DOHH2 (cell line): ENCODE data around the gene FREM1.

Experiments used
- H3F3A ChIP-seq: fragments of 200-600 bp; sonication (generic), shearing (Covaris generic); 2 replicates; pipeline ENCODE4 v1.6.0; 2016; ENCODE audit warnings: antibody characterized with exemption, mild to moderate bottlenecking; ENCODE audit not compliant: control insufficient read depth, insufficient read depth
- H3K27ac ChIP-seq: fragments of 200-600 bp; sonication (generic); 2 replicates; pipeline ENCODE4 v1.5.1; 2014; ENCODE audit warnings: low read depth, mild to moderate bottlenecking, low read length, moderate library complexity
- H3K27me3 ChIP-seq: fragments of 200-600 bp; sonication (generic); 2 replicates; pipeline ENCODE4 v1.6.1; 2014; ENCODE audit warnings: mild to moderate bottlenecking, low read length, mixed read lengths; ENCODE audit not compliant: control insufficient read depth
- H3K36me3 ChIP-seq: fragments of 200-600 bp; sonication (generic); 2 replicates; pipeline ENCODE4 v1.6.1; 2014; ENCODE audit warnings: mild to moderate bottlenecking, low read length, moderate library complexity, mixed read lengths; ENCODE audit not compliant: control insufficient read depth
- H3K4me1 ChIP-seq: fragments of 200-600 bp; sonication (generic); 2 replicates; pipeline ENCODE4 v1.6.1; 2014; ENCODE audit warnings: mild to moderate bottlenecking, low read length, mixed read lengths; ENCODE audit not compliant: control insufficient read depth
- H3K4me2 ChIP-seq: fragments of 200-600 bp; sonication (generic); 2 replicates; pipeline ENCODE4 v1.6.0; 2014; ENCODE audit warnings: mild to moderate bottlenecking, low read length, moderate library complexity
- H3K4me3 ChIP-seq: fragments of 200-600 bp; sonication (generic); 2 replicates; pipeline ENCODE4 v1.5.1; 2014; ENCODE audit warnings: mild to moderate bottlenecking, low read length, mixed read lengths
- H3K79me2 ChIP-seq: fragments of 200-600 bp; sonication (generic); 2 replicates; pipeline ENCODE4 v1.6.1; 2014; ENCODE audit warnings: mild to moderate bottlenecking, low read length, mixed read lengths; ENCODE audit not compliant: control insufficient read depth
- H3K9me2 ChIP-seq: fragments of 200-600 bp; sonication (generic); replicated peaks from 2 replicates; pipeline ENCODE4 v1.6.1; 2014; ENCODE audit warnings: mild to moderate bottlenecking, low read length, mixed read lengths; ENCODE audit not compliant: control insufficient read depth
- H3K9me3 ChIP-seq: fragments of 200-600 bp; sonication (generic); 2 replicates; pipeline ENCODE4 v1.6.1; 2014; ENCODE audit warnings: antibody characterized with exemption, low read length, mixed read lengths; ENCODE audit not compliant: control insufficient read depth, insufficient read depth
- H4K20me1 ChIP-seq: fragments of 200-600 bp; sonication (generic); 2 replicates; pipeline ENCODE4 v1.6.0; 2014; ENCODE audit warnings: low read depth, mild to moderate bottlenecking, antibody characterized with exemption, low read length, moderate library complexity; ENCODE audit not compliant: control insufficient read depth, insufficient read depth
- CTCF ChIP-seq: fragments of 200-600 bp; sonication (generic); IDR thresholded peaks from one replicate; pipeline ENCODE4 v1.5.1; 2014; ENCODE audit warnings: antibody characterized with exemption, mild to moderate bottlenecking, low read depth, low read length; ENCODE audit not compliant: poor library complexity, severe bottlenecking
- EZH2phosphoT487 ChIP-seq: fragments of 200-600 bp; sonication (generic); IDR thresholded peaks from 2 replicates; pipeline ENCODE4 v1.6.1; 2017; ENCODE audit warnings: borderline replicate concordance, mild to moderate bottlenecking, antibody characterized with exemption, low read length, moderate library complexity, mixed read lengths

Gene FREM1

GRCh38 chr9:14868418-14868771 lies 41.8 kb downstream of the FREM1 start:
- Histone ChIP-seq H3K27ac (no peak overlapping the region), H3K79me2 (no peaks in the 10 kb centered on the region), H3F3A (no peaks in the 10 kb centered on the region), H3K9me3 (no peaks in the 10 kb centered on the region), H4K20me1 (no peaks in the 10 kb centered on the region), H3K4me2 (no peak overlapping the region), H3K9me2 (no peaks in the 10 kb centered on the region), H3K27me3 (no peaks in the 10 kb centered on the region), H3K4me1 (no peaks in the 10 kb centered on the region), H3K36me3 (no peaks in the 10 kb centered on the region), H3K4me3 (no peak overlapping the region)
- no peak for TF ChIP-seq CTCF
- TF ChIP-seq EZH2phosphoT487 = no peak

DNA sequence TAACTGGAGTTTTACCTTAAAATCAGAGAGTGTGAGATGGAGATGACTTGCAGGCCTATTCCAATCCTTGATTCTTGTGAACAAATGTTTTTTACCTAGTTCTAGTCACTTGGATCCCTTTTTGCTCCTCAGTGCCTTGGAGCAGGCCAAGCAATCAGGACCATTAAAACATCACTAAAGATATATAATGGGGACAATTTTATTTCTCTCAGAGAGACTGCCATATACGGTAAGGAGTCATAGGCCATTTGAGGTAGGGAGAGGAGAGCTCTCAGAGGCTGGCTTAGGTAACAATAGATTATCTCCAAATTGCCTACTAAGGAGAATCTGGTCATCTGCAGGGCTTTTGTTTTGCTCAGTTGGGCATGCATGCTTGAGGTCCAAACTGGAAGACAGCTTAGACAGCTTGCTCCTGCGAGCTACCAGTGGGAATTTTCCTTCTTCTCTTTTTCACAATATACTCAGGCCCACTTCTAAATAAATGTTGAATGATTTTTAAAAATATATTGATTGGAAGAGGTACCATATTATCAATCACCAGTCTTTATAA lies 44.0 kb downstream of the FREM1 start:
- H4K20me1 ChIP-seq = no peaks in the 10 kb centered on the region
- H3K9me3 ChIP-seq = no peaks in the 10 kb centered on the region
- H3K27ac ChIP-seq = no peak overlapping the region
- no peaks in the 10 kb centered on the region for H3K27me3 ChIP-seq
- H3K9me2 ChIP-seq = no peaks in the 10 kb centered on the region
- no peaks in the 10 kb centered on the region for H3K36me3 ChIP-seq
- H3F3A ChIP-seq = no peaks in the 10 kb centered on the region
- H3K4me1 ChIP-seq = no peaks in the 10 kb centered on the region
- no peak overlapping the region for H3K4me2 ChIP-seq
- no peak for TF ChIP-seq CTCF
- no peak for TF ChIP-seq EZH2phosphoT487
- no peak overlapping the region for H3K4me3 ChIP-seq
- no peaks in the 10 kb centered on the region for H3K79me2 ChIP-seq

GRCh38 chr9:14864309-14864708 lies 45.9 kb downstream of the FREM1 start:
- Histone ChIP-seq H4K20me1 (no peaks in the 10 kb centered on the region), H3K4me2 (no peak overlapping the region), H3K4me3 (no peak overlapping the region), H3K9me2 (no peaks in the 10 kb centered on the region), H3K9me3 (no peaks in the 10 kb centered on the region), H3K27ac (no peak overlapping the region), H3K36me3 (no peaks in the 10 kb centered on the region), H3K27me3 (no peaks in the 10 kb centered on the region), H3K4me1 (no peaks in the 10 kb centered on the region), H3K79me2 (no peaks in the 10 kb centered on the region), H3F3A (no peaks in the 10 kb centered on the region)
- TF ChIP-seq EZH2phosphoT487 (no peak), CTCF (no peak)
